HG03045 (cell line): ENCODE data around the gene PLCH2.

Source experiments
- ATAC-seq: cut with Tn5 transposase; IDR thresholded peaks from one replicate; pipeline ENCODE4 v1.9.1; 2021; ENCODE audit warnings: mild to moderate bottlenecking, moderate library complexity; ENCODE audit not compliant: unreplicated experiment

PLCH2 gene

DNA sequence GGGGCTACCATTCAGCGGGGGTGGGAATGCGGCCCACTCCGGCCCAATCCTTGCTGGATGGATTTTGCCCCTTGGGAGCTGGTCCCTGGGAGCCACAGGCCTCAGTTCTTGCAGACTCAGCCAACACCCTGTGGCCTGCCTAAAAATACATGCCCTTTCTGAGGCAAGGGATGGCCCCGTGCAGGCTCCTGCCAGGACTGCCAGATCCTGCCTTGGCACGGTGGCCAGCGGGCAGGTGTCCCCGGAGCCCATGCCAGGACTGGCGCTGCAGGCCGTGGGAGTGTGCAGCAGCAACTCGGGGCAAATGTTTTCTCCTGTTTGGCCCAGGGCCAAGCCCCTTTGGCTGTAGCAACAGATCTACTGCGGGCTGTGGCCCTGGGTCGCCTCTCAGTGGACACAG is 51.9 kb downstream of the PLCH2 start:
- no peak for ATAC-seq

DNA sequence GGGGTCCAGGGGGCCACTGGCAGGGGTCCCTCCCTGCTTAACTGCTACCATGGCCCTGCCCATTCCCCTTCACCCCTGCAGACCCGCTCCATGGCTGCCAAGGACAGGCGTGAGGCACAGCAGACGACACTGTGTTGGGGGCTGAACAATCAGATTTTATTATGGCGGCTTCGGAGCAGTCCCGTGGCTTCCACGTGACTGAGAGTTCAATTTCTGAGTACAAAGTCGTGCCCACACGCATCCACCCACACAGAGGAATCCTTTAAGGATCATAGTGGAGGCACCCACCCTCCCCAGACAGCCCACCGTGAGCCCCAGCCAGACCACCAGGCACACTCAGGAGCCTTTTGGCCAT is 52.5 kb downstream of the PLCH2 start:
- no peak for ATAC-seq

DNA sequence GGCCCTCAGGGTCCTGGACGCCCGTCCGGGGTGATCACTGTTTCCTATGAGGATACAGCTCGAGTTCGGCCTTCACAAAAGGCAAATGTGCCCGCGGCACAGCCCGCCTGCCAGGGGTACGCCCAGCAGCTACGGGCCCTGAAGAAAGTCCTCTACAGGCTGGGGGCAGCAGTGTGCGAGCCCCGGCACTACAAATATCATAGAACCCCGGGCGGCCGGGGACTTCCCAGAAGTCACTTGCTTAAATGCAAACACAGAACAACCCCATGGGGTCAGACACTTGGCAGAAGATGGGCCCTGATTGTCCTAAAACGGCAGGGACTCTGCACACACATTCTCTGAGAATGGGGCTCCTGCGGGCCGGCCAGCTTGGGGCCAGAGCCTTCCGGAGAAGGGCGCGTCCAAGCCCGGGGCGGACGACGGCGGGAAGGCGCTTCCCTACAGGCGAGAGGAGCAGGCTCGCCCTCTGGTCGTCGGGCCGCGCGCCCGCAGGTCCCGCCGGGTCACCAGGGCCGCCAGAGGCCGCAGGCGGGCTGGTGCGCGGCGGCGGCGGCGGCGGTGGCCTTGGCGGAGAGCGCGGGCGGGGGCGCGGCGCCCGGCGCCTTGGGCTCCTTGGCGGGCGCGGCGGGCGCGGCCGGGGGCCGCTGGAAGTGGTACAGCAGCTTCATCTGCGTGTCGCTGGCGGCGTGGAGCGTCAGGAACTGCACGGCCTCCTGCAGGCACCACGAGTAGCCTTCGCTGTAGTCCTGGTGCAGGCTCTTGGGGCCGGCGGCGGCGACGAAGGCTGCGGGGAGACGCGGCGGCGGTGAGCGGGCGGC is 53.1 kb downstream of the PLCH2 start:
- ATAC-seq, result no peak

DNA sequence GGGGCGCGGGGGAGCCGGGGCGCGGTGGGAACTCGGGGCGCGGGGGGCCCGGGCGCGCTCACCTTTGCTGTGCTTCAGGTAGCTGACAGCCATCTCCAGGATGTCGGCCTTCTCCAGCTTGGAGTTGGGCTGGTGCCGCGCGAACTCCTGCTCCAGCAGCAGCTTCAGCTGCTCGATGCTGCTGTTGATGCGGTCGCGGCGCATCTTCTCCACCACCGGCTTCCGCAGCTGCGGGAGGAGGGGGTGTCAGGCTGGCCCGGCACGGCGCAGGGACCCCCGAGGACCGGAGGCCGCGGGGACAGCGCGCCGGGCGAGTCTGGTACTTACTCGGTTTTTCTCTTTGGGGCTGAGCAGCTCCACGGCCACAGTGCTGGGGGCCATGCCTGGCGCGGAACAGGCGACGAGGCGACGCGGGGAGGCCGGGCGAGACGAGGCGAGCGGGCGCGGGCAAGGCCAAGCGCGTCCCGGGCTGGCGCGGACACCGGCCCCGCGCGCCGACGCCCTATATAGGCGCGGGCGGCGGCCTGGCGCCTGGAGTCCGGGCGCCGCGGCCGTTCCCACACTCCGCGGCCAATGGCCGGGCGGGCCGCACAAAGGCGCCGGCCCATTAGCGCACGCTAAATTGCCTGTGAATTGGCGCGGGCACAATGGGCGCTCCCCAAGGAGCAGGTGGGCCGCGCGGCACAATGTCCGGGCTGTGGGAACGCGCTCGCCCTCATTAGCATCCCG is 53.9 kb downstream of the PLCH2 start, which contains the start of gene HES5:
TSS of gene HES5 (minus strand) at position 480 of the 729 bp plus-strand sequence. CDS start at position 381, 99 bp downstream.
- ATAC-seq, result no peak

DNA sequence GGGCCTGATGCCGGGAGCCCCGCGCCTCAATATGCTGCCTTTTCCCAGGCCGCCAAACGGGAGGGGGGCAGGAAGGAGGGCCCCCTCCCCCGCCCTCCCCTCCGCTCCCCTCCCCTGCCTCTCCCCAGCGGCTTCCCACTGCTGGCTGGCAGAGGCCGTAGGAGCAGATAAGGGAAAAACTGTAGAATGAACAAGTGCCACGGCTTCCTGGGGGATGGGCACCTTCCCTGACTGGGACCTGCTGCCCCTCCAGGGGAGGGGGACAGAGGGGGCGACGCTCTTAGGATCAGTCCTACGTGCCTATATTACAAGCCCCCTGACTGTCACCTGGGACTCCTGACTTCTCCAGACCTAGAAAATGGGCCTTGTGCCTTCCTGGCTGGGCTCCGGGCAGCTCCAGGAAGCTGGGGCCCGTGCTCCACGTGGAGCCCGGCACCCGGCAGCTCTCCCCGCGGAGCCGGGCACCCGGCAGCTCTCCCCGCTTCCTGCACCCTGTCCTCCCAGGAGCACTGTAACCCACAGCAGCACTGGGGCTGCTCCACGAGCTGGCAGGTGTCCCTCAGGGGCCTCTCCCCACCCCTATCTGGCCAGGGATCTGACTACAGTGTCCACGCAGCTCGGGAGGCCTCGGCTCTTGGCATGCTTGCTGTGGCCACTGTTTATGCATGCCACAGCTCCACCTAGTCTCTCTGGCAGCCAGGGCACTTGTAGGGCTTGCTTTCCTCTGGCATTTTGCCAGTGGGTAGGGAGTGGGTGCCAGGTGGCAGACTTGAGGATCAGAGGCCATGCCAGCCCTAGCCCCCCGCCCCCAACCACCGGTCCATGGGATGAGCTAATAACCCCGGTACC is 54.6 kb downstream of the PLCH2 start:
- ATAC-seq, result no peak

DNA sequence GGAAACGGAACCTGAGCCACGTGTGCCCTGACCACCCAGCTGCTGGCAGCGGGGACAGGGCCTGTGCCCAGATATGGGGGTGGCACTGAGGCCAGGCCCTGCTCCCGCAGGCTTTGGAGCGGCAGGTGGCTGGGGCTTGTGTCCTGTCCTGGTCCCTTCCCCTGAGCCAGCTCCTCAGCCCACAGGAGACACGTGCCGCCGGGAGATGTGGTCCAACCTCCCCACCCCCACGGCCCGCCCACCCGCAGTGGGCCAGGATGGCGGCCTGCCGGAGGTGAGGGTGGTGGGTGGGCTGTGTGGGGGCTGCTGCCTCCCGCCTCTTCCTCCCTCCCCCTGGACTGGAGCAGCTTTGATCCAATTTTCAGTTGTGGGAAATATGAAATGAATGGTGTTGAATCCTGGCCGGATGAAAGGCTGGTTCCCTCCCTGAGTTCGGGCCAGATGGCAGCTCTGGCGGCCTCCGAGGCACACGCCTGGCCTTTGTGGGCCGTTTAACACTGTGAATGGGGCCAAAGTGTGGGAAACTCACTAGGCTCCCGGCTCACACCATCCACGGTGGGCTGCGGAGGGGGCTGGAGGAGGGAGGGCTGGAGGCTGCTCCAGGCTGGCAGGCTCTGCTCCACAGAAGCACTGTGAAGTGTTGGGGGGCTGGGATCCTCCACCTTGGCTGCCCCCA is 56.5 kb downstream of the PLCH2 start:
- no peak for ATAC-seq

DNA sequence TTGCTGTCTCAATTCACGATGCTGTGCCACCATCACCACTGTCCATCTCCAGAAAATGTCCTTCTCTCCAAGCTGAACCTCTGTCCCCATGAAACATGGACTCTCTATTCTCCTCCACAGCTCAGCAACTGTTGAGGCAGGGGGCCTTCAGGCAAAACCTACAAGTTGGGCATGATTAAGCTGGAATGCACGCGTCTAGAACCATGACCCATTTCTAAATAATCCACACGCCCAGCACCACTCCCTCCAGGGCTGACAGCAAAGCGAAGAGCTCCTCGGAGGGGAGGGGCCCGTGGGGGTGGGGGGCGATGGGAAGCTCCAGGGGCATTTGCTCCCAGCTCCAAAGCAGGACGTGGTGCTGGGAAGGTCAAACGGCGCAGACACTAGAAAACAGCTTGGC is 57.3 kb downstream of the PLCH2 start:
- no peak for ATAC-seq

DNA sequence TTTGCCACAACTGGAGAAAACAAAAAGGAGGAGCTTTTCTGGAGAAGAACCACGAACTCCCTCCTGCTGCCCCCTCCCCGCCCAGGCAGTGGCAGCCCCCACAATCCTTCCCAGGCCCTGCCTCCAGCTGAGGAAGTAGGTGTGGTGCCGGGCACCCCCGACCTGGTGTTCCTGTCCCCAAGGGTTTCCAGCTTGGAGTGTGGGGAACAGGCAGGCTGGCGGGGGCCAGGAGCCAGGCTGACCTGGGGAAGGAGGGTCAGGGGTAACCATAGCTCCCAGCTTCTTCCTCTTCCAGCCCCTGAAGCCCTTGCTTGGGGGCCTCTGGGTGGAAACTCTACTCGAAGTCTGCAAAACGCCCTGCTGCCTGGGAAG is 58.2 kb downstream of the PLCH2 start:
- ATAC-seq, result no peak

DNA sequence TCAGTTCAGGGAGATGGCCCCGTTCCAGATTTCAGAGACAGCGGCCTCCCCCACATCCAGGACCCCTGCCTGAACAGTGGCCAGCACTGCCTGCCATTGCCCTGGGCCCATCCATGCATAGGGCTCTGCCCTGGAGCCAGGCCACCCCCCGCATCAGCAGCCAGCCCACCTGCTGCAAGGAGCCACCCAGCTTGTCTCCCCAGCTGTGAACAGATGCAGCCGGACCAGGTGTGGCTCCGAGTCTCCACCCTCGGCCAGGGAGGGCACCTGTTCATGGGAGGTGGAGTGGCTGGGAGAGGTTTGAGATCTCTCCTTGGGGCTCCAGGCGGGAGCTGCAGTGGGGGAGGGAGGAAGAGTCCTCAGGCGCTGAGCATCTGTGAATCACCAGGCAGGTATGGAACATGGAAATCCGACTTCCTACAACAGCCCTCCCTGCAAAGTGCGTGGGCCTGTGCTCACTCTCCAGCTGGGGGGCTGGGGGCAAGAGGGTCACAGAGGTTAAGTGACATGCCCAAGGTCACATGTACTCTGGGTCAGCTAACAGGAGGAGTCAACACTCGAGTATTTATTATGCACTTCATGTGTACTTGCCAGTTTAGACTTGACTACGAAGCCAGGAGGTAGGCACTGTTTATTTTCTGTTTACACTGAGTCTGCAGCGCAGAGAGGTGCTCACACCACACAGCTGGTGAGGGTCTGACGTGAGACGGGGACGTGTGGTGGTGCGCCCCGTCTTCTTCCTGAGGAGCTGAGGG is 58.8 kb downstream of the PLCH2 start:
- no peak for ATAC-seq

DNA sequence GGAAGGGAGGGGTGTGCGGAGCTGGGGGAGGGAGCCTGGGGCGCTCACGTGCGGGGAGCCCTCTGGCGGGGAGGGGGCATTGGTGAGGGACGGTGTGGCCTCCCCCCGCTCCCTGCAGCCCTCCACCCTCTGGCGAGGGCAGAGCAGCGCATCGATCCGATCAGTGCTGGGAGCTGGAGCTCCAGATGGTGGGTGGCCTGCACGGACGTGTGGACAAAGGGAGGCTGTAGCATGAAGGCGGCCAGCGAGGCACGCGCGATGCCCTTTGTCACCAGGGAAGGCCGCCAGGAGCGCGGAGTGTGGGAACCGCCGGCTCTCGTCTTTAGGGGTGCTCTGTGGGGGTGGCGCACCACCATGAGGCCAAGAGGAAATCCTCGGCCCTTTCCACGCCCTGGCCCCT is 59.4 kb downstream of the PLCH2 start:
- no peak for ATAC-seq

DNA sequence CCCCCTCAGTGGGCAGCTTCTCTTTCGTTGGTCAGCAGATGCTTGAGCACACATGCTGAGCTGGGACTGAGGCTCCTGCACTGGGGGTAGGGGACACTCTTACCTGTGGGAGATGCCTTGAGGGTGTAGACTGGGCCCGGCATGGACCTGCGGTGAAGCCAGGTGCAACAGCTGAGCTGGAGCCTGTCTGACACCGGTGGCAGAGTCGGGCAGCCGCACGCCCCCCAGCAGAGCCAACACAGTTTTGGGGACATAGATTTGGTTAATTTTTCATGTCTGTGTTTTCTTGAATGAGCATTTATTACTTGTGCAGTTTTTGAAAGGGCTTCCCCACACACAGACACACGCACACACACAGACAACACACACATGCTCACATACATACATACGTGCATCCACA is 59.9 kb downstream of the PLCH2 start:
- no peak for ATAC-seq

DNA sequence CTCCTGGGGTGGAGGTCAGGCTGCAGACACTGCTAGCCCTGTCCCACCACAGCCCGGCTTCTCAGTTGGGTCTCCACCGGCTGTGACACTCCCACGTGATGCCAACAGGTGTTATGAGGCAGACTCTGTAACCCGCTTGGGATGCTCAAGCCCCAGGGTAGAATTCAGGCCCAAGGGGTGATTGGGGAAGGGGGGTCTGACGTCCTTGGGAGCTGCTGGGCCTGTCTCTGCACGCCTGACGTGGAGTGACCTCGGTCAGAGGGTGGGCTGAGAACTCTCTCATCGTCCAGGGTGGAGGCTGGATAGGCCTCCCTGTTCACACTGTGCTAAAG is 61.7 kb downstream of the PLCH2 start:
- ATAC-seq, result no peak

DNA sequence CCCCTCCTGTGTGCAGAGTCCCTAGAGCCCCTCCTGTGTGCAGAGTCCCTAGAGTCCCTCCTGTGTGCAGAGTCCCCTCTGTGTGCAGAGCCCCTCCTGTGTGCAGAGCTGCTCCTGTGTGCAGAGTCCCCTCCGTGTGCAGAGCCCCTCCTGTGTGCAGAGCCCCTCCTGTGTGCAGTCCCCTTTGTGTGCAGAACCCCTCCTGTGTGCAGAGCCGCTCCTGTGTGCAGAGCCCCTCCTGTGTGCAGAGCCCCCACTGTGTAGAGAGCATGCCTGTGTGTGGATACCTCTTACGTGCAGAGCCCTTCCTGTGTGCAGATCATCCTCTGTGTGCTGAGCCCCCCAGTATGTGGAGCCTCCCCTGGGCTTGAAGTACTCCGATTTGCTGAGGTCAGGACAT is 62.3 kb downstream of the PLCH2 start:
- ATAC-seq, result no peak

DNA sequence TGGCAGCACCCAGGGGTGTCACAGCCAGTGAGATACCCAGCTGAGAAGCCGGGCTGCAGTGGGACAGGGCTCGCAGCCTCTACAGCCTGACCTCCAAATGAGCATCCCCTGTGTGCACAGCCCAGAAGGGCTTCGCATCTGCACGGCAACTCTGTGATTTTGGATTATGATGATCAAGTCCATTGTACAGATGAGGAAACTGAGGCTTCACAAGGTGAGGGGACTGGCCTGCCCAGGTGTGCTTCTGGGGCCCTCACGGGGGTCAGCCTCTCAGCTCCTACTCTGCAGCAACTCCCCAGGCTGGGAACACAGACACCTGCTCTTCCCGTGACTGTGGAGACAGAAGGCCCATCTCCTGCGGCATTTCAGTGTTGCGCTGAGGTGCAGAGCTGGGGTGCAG is 62.8 kb downstream of the PLCH2 start:
- no peak for ATAC-seq

DNA sequence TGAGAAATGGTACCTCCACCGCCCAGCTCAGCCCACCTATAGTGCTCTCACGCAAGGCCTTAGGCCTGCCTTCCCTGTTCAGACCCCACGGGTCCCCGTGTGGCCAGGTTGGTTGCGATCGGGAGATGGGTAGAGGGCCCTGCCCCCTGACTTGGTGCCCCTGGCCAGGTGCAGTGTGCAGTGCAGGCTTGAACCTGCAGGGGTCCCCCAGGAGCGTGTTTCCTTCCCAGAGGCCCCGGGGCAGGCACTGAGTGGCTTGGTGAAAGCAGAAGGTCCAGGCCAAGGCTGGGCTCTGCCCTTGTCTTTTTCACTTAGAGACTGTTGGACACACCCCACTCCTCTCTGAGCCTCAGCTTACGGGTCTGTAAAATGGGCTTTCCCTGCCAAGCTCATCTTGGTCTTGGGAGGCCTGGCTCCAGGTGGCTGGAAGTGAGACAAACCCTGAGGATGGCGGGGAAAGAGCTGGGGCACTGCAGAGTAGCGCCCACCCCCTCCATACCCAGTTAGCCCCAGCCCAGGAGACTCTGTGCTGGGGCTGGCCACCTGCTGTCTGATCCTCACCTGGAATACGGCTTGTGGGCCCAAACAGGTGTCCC is 63.3 kb downstream of the PLCH2 start:
- no peak for ATAC-seq

DNA sequence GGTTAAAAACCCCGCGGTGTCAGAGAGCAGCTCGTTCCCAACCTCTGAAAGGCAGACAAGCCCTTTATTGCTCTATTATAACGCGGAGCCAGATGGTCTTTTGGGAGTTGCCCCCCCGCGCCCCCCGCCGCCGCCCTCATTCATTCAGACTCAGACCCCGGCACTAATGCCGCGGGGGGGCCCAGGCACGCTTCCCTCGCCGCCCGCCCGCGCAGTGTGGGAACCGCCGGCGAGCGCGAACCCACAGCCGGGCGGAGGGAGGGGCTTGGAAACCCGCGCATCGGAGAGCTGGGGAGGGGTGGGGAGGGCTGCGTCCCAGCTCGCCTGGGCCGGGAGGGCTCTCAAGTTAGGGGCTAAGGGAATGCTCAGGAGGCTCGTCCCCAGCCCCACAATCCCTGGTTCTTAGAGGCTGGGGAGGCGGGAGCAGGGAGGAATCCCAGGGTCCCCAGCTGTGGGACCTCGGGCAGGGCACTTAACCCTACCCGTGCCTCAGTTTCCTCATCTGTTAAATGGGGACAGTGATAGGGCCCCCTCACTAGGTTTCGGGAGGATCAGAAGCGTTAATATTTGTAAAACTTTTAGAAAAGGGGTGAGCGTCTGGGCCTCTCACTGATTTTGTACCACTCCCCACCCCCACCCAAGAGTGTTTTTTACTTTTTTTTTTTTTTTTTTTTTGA is 64.9 kb downstream of the PLCH2 start:
- ATAC-seq, result no peak

DNA sequence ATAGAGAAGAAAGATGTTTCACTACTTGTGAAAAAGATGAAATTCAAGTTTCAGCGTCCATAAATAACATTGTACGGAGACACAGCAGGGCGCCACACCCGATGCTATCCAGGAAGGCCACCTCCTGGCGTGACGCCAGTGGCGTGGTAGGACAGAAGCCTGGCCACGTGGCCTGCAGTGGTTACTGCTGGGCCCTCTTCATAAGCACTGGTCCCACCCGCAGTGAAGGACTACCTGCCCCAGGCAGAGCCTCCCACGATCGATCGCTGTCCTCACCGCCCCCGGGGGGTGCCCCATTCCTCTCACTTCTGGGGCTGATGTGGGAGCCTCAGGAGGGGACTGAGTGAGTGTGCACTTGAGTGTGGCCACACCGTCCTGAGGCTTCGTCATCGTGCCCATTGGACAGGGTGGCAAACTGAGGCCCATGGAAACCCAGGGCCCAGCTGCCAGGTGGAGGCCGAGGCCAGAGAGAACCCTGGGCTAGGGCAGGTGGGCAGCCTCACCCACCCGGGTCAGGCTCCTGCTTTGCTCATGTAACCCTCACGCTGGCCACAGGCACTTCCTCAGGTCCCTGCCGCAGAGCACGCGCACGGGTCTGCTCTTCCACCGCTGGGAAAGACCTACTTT is 65.6 kb downstream of the PLCH2 start:
- ATAC-seq, result no peak

DNA sequence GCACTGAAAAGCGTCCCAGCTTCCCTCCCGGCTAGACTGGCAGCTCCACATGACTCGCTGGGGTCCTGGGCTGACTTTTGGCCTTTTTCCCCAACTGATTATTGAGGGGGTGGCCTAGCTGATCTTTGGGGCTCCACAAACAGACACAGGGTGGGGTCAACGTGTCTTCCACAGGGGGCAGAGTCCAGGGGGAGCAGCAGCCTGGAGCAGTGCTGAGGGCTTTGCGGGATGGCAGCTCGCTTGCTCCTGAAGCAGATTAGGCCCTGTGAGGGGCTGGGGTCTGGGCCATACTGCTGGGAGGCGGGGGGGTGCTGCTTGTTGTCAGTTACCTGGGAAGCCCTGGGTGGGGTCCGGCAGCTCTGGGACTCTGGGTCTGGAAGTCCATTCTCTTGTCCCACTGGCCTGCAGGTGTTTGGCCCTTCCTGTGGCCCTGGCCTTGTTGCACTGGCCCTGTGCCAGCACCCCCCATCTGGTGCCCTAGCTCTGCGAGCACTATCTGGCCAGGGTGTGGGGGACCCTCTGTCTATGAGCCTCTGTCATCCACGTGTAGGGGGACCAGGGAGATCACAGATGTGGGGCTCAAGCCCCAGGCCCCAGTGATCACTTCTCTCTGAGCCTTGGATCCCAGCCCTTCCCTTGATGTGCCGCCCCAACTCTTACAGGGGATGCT is 66.3 kb downstream of the PLCH2 start:
- ATAC-seq, result no peak
